GM19043 (cell line): ENCODE data around the gene NOP10.
A peak's percentile ranks its signal among the peaks of the same experiment; 100 is the strongest.

Source experiments
- ATAC-seq: cut with Tn5 transposase; IDR thresholded peaks from one replicate; pipeline ENCODE4 v1.9.1; 2021; ENCODE audit warnings: low read depth; ENCODE audit not compliant: unreplicated experiment

The NOP10 gene

GRCh38 chr15:34334672-34335071 lies 8.3 kb downstream of the NOP10 start:
- ATAC-seq: no peak

- ATAC-seq: no peak
These were observed 10.3 kb downstream of the NOP10 start for GRCh38 chr15:34332553-34333120.

- ATAC-seq: no peak
These were observed 11.1 kb downstream of the NOP10 start for GRCh38 chr15:34331809-34332208.

- ATAC-seq: no peak
These were observed 12.7 kb downstream of the NOP10 start for GRCh38 chr15:34330279-34330678.

- ATAC-seq: no peak
These were observed 13.9 kb downstream of the NOP10 start for GRCh38 chr15:34329006-34329405.

GRCh38 chr15:34327906-34328305 lies 15.0 kb downstream of the NOP10 start:
- no peak for ATAC-seq

- ATAC-seq: no peak
These were observed 17.6 kb downstream of the NOP10 start for GRCh38 chr15:34325368-34325767.

- no peak for ATAC-seq
These were observed 18.0 kb downstream of the NOP10 start for GRCh38 chr15:34324933-34325332.

- ATAC-seq: no peak
These were observed 19.7 kb downstream of the NOP10 start for GRCh38 chr15:34323217-34323616.

GRCh38 chr15:34318277-34319079 lies 24.5 kb downstream of the NOP10 start:
- peak; percentile 73 for ATAC-seq

- no peak for ATAC-seq
These were observed 28.1 kb downstream of the NOP10 start for GRCh38 chr15:34314491-34315490.

- ATAC-seq: no peak
These were observed 31.4 kb downstream of the NOP10 start for GRCh38 chr15:34311563-34311962.

- ATAC-seq: no peak
These were observed 38.3 kb downstream of the NOP10 start for GRCh38 chr15:34304613-34305012.

GRCh38 chr15:34301058-34301457 lies 41.9 kb downstream of the NOP10 start:
- ATAC-seq: no peak

GRCh38 chr15:34297059-34297458 lies 45.9 kb downstream of the NOP10 start:
- no peak for ATAC-seq

- ATAC-seq: no peak
These were observed 50.3 kb downstream of the NOP10 start for GRCh38 chr15:34292621-34293020.
